ENCODE results near the gene SPACA4. TPM values are rescaled to one million over a fixed set of nuclear protein-coding genes. Genes with fewer than 3 reads are reported as not detected.

SPACA4 gene
- not detected for polyA plus RNA-seq (2012; ENCODE audit: missing spikeins)

- DNase-seq (ENCODE audit: insufficient read length), result no peak
- TF ChIP-seq POLR2AphosphoS5 (IDR thresholded peaks at IDR 0.05; ENCODE audit: low read depth, low read length), result no peak
- TF ChIP-seq TAF1 (IDR thresholded peaks at IDR 0.05; ENCODE audit: borderline replicate concordance, low read depth, low read length), result no peak
- TF ChIP-seq POLR2A (IDR thresholded peaks at IDR 0.05; ENCODE audit: low read depth, low read length), result no peak
- no peak for FAIRE-seq
Measured at GRCh38 chr19:48606463-48607358, at the start of gene SPACA4. Gene SPACA4, plus strand, starts transcription at chr19:48606742. Its CDS starts 237 bp downstream, at chr19:48606979.

- TF ChIP-seq POLR2AphosphoS5 (IDR thresholded peaks at IDR 0.05; ENCODE audit: low read depth, low read length), result no peak
- no peak for TF ChIP-seq TAF1 (IDR thresholded peaks at IDR 0.05; ENCODE audit: borderline replicate concordance, low read depth, low read length)
- no peak for TF ChIP-seq POLR2A (IDR thresholded peaks at IDR 0.05; ENCODE audit: low read depth, low read length)
- FAIRE-seq (no peak), DNase-seq (ENCODE audit: insufficient read length) (no peak)
Measured at GRCh38 chr19:48556825-48557224, 49.7 kb upstream of the SPACA4 start.

GRCh38 chr19:48558018-48558684 lies 48.4 kb upstream of the SPACA4 start:
- FAIRE-seq (no peak), DNase-seq (ENCODE audit: insufficient read length) (no peak)
- TF ChIP-seq POLR2A (IDR thresholded peaks at IDR 0.05; ENCODE audit: low read depth, low read length), result no peak
- no peak for TF ChIP-seq TAF1 (IDR thresholded peaks at IDR 0.05; ENCODE audit: borderline replicate concordance, low read depth, low read length)
- TF ChIP-seq POLR2AphosphoS5 (IDR thresholded peaks at IDR 0.05; ENCODE audit: low read depth, low read length), result no peak

- no peak for TF ChIP-seq POLR2AphosphoS5 (IDR thresholded peaks at IDR 0.05; ENCODE audit: low read depth, low read length)
- no peak for TF ChIP-seq POLR2A (IDR thresholded peaks at IDR 0.05; ENCODE audit: low read depth, low read length)
- no peak for DNase-seq (ENCODE audit: insufficient read length)
- no peak for FAIRE-seq
Measured at GRCh38 chr19:48560095-48560530, 46.4 kb upstream of the SPACA4 start.

- DNase-seq (ENCODE audit: insufficient read length), result no peak
- FAIRE-seq, result no peak
- no peak for TF ChIP-seq POLR2A (IDR thresholded peaks at IDR 0.05; ENCODE audit: low read depth, low read length)
- no peak for TF ChIP-seq POLR2AphosphoS5 (IDR thresholded peaks at IDR 0.05; ENCODE audit: low read depth, low read length)
- TF ChIP-seq TAF1 (IDR thresholded peaks at IDR 0.05; ENCODE audit: borderline replicate concordance, low read depth, low read length), result no peak
Measured at GRCh38 chr19:48561412-48561811, 45.1 kb upstream of the SPACA4 start.

GRCh38 chr19:48565090-48565489 lies 41.5 kb upstream of the SPACA4 start:
- no peak for FAIRE-seq
- DNase-seq (ENCODE audit: insufficient read length), result no peak
- TF ChIP-seq POLR2A (IDR thresholded peaks at IDR 0.05; ENCODE audit: low read depth, low read length) (no peak), POLR2AphosphoS5 (IDR thresholded peaks at IDR 0.05; ENCODE audit: low read depth, low read length) (no peak), TAF1 (IDR thresholded peaks at IDR 0.05; ENCODE audit: borderline replicate concordance, low read depth, low read length) (no peak)

- TF ChIP-seq POLR2AphosphoS5 (IDR thresholded peaks at IDR 0.05; ENCODE audit: low read depth, low read length) (no peak), POLR2A (IDR thresholded peaks at IDR 0.05; ENCODE audit: low read depth, low read length) (no peak), TAF1 (IDR thresholded peaks at IDR 0.05; ENCODE audit: borderline replicate concordance, low read depth, low read length) (no peak)
- FAIRE-seq (no peak), DNase-seq (ENCODE audit: insufficient read length) (no peak)
Measured at GRCh38 chr19:48568345-48568886, 38.1 kb upstream of the SPACA4 start.

GRCh38 chr19:48569814-48570213 lies 36.7 kb upstream of the SPACA4 start:
- FAIRE-seq, result no peak

GRCh38 chr19:48571378-48572162 lies 35.0 kb upstream of the SPACA4 start:
- FAIRE-seq (no peak), DNase-seq (ENCODE audit: insufficient read length) (no peak)
- TF ChIP-seq POLR2AphosphoS5 (IDR thresholded peaks at IDR 0.05; ENCODE audit: low read depth, low read length) (no peak), POLR2A (IDR thresholded peaks at IDR 0.05; ENCODE audit: low read depth, low read length) (no peak), TAF1 (IDR thresholded peaks at IDR 0.05; ENCODE audit: borderline replicate concordance, low read depth, low read length) (no peak)

More at GRCh38 chr19:48569814-48570213, 36.7 kb upstream of the SPACA4 start:
- TF ChIP-seq TAF1 (IDR thresholded peaks at IDR 0.05; ENCODE audit: borderline replicate concordance, low read depth, low read length), result no peak
- TF ChIP-seq POLR2A (IDR thresholded peaks at IDR 0.05; ENCODE audit: low read depth, low read length), result no peak
- no peak for TF ChIP-seq POLR2AphosphoS5 (IDR thresholded peaks at IDR 0.05; ENCODE audit: low read depth, low read length)
- no peak for DNase-seq (ENCODE audit: insufficient read length)

GRCh38 chr19:48573163-48573505 lies 33.4 kb upstream of the SPACA4 start:
- DNase-seq (ENCODE audit: insufficient read length), result no peak
- FAIRE-seq, result no peak
- TF ChIP-seq POLR2A (IDR thresholded peaks at IDR 0.05; ENCODE audit: low read depth, low read length) (no peak), POLR2AphosphoS5 (IDR thresholded peaks at IDR 0.05; ENCODE audit: low read depth, low read length) (no peak), TAF1 (IDR thresholded peaks at IDR 0.05; ENCODE audit: borderline replicate concordance, low read depth, low read length) (no peak)

Data from GM12892 (cell line).